Osteoblast (primary cell): ENCODE data around the gene DTNB. TPM values are rescaled to one million over a fixed set of nuclear protein-coding genes. Genes with fewer than 3 reads are reported as not detected.
A peak's percentile ranks its signal among the peaks of the same experiment; 100 is the strongest.

Experiments used
- DNase-seq: peaks from one replicate; pipeline ENCODE4 v3.0.0; 2011; ENCODE audit warnings: low spot score, mixed read lengths; ENCODE audit not compliant: insufficient read length; ENCODE audit errors: missing footprints
- H2AFZ ChIP-seq: 2 replicates; pipeline ENCODE4 v1.6.0; 2011; ENCODE audit warnings: mild to moderate bottlenecking, low read length
- H3K27ac ChIP-seq: 2 replicates; pipeline ENCODE4 v1.5.1; 2011; ENCODE audit warnings: mild to moderate bottlenecking, low read depth, low read length, moderate library complexity
- H3K27me3 ChIP-seq: 2 replicates; pipeline ENCODE4 v1.6.0; 2012; ENCODE audit warnings: mild to moderate bottlenecking, control low read depth, inconsistent platforms, low read length, moderate library complexity; ENCODE audit not compliant: insufficient read depth
- H3K36me3 ChIP-seq: 2 replicates; pipeline ENCODE4 v1.5.1; 2011; ENCODE audit warnings: mild to moderate bottlenecking, low read length, control low read depth, moderate library complexity; ENCODE audit not compliant: insufficient read depth
- H3K4me1 ChIP-seq: 2 replicates; pipeline ENCODE4 v1.5.1; 2011; ENCODE audit warnings: mild to moderate bottlenecking, low read length, control low read depth, moderate library complexity; ENCODE audit not compliant: insufficient read depth
- H3K4me2 ChIP-seq: 2 replicates; pipeline ENCODE4 v1.6.0; 2011; ENCODE audit warnings: mild to moderate bottlenecking, low read length; ENCODE audit not compliant: insufficient read depth
- H3K4me3 ChIP-seq: fragments of 200-600 bp; sonication (generic); 3 replicates; pipeline ENCODE4 v1.5.1; 2012; ENCODE audit warnings: mild to moderate bottlenecking, low read length, inconsistent platforms; ENCODE audit not compliant: insufficient read depth
- H3K79me2 ChIP-seq: 2 replicates; pipeline ENCODE4 v1.6.0; 2012; ENCODE audit warnings: mild to moderate bottlenecking, low read length, control low read depth, inconsistent platforms; ENCODE audit not compliant: insufficient read depth
- H3K9me3 ChIP-seq: 2 replicates; pipeline ENCODE4 v1.5.1; 2011; ENCODE audit warnings: low read depth, low read length, control low read depth
- H4K20me1 ChIP-seq: 2 replicates; pipeline ENCODE4 v1.6.0; 2012; ENCODE audit warnings: mild to moderate bottlenecking, low read length, control low read depth; ENCODE audit not compliant: insufficient read depth
- CTCF ChIP-seq: IDR thresholded peaks from 2 replicates; pipeline ENCODE4 v1.5.1; 2011; ENCODE audit warnings: mild to moderate bottlenecking, low read depth, low read length, moderate library complexity; ENCODE audit errors: extremely low read depth
- total RNA-seq: library from RNA; depleted of rRNA; stranded (reverse); fragments of >200 nt; gene quantifications from 2 replicates; pipeline ENCODE4 v1.2.3, GENCODE V29; 2012

Gene DTNB
- total RNA-seq, 1 donor: 9.8 TPM

- DNase-seq: no peak
- Histone ChIP-seq H3K4me2 (no peak overlapping the region), H3K27me3 (peaks cover 3% of the 10 kb centered on the region), H3K36me3 (no peaks in the 10 kb centered on the region), H3K9me3 (no peaks in the 10 kb centered on the region), H3K27ac (no peak overlapping the region), H2AFZ (no peak overlapping the region), H4K20me1 (no peaks in the 10 kb centered on the region), H3K4me1 (peaks cover 12% of the 10 kb centered on the region), H3K79me2 (no peaks in the 10 kb centered on the region), H3K4me3 (no peak overlapping the region)
- no peak for TF ChIP-seq CTCF
Measured at GRCh38 chr2:25347205-25347815, 326.1 kb downstream of the DTNB start.

GRCh38 chr2:25343187-25343825 lies 330.1 kb downstream of the DTNB start:
- Histone ChIP-seq H3K4me3 (no peak overlapping the region), H3K4me1 (peaks cover 7% of the 10 kb centered on the region), H3K27me3 (no peaks in the 10 kb centered on the region), H3K36me3 (no peaks in the 10 kb centered on the region), H3K9me3 (no peaks in the 10 kb centered on the region), H3K79me2 (peaks cover 3% of the 10 kb centered on the region), H3K4me2 (no peak overlapping the region), H2AFZ (no peak overlapping the region), H3K27ac (no peak overlapping the region), H4K20me1 (peaks cover 16% of the 10 kb centered on the region)
- no peak for TF ChIP-seq CTCF
- DNase-seq: peak; percentile 65

GRCh38 chr2:25342372-25343186 lies 330.8 kb downstream of the DTNB start:
- Histone ChIP-seq H2AFZ (peak overlapping the region; percentile 41), H3K4me1 (peaks cover 5% of the 10 kb centered on the region)

More at GRCh38 chr2:25342372-25343186, 330.8 kb downstream of the DTNB start:
- peak; percentile 100 for DNase-seq
- Histone ChIP-seq H3K79me2 (peaks cover 3% of the 10 kb centered on the region), H3K36me3 (no peaks in the 10 kb centered on the region), H3K4me2 (peak overlapping the region; percentile 81), H4K20me1 (peaks cover 20% of the 10 kb centered on the region), H3K9me3 (no peaks in the 10 kb centered on the region), H3K27ac (no peak overlapping the region), H3K4me3 (peak overlapping the region; percentile 71), H3K27me3 (no peaks in the 10 kb centered on the region)
- peak; percentile 67 for TF ChIP-seq CTCF
